T47D (cell line): ENCODE results near the gene HACE1.
"Not testable (repeated sequence)": the region's sequence is repeated elsewhere in the genome, so short reads cannot be mapped to it uniquely, and the experiment has no call there.

Source experiments
- DNase-seq, 2 experiments: peaks; one replicate each; pipeline versions ENCODE4 v3.0.0 to v3.0.0-alpha.2; 2011 to 2012; ENCODE audit warnings: low read depth in 1 of 2, low spot score in 1 of 2
- JUND ChIP-seq: IDR thresholded peaks from 2 replicates; pipeline ENCODE4 v1.6.1; 2012; ENCODE audit warnings: low read depth
- in situ Hi-C: cut with HindIII; loops from 2 replicates; pipeline ENCODE4 v1.10.0; 2016; ENCODE audit warnings: low sequenced_read_pairs, low pct_unique_long_range_greater_than_20kb

The HACE1 gene

GRCh38 chr6:104754788-104755409, 104.8 kb downstream of the HACE1 start:
- in situ Hi-C loops = no loop called here
- TF ChIP-seq JUND = no peak
- DNase-seq = no peak

- TF ChIP-seq JUND = no peak
- in situ Hi-C loops = no loop called here
- DNase-seq = no peak
Measured at GRCh38 chr6:104753251-104753650, 106.5 kb downstream of the HACE1 start.

GRCh38 chr6:104750449-104750848, 109.3 kb downstream of the HACE1 start:
- TF ChIP-seq JUND = no peak
- no peak for DNase-seq
- in situ Hi-C loops = no loop called here

- DNase-seq, in situ Hi-C loops: not testable (repeated sequence)
Measured at GRCh38 chr6:104739124-104739523, 120.6 kb downstream of the HACE1 start.

GRCh38 chr6:104737567-104737966, 122.2 kb downstream of the HACE1 start:
- in situ Hi-C loops = not testable (repeated sequence)

GRCh38 chr6:104736545-104736944, 123.2 kb downstream of the HACE1 start:
- DNase-seq = no peak
- in situ Hi-C loops = no loop called here

More at GRCh38 chr6:104737567-104737966, 122.2 kb downstream of the HACE1 start:
- DNase-seq = not testable (repeated sequence)

GRCh38 chr6:104730450-104730849, 129.3 kb downstream of the HACE1 start:
- TF ChIP-seq JUND = no peak
- DNase-seq = no peak
- in situ Hi-C loops = no loop called here

More at GRCh38 chr6:104736545-104736944, 123.2 kb downstream of the HACE1 start:
- TF ChIP-seq JUND = no peak

- in situ Hi-C loops = no loop called here
- no peak for TF ChIP-seq JUND
- DNase-seq = no peak
Measured at GRCh38 chr6:104729433-104729832, 130.3 kb downstream of the HACE1 start.

- no peak for DNase-seq
- in situ Hi-C loops = no loop called here
- no peak for TF ChIP-seq JUND
Measured at GRCh38 chr6:104728448-104728847, 131.3 kb downstream of the HACE1 start.

GRCh38 chr6:104718672-104719071, 141.0 kb downstream of the HACE1 start:
- TF ChIP-seq JUND = no peak
- no peak for DNase-seq
- in situ Hi-C loops = no loop called here

GRCh38 chr6:104716858-104717257, 142.9 kb downstream of the HACE1 start:
- DNase-seq = no peak
- in situ Hi-C loops = no loop called here
- TF ChIP-seq JUND = no peak

- in situ Hi-C loops = no loop called here
- TF ChIP-seq JUND = no peak
Measured at GRCh38 chr6:104714796-104715195, 144.9 kb downstream of the HACE1 start.

GRCh38 chr6:104713982-104714381, 145.7 kb downstream of the HACE1 start:
- in situ Hi-C loops = no loop called here
- DNase-seq = no peak
- TF ChIP-seq JUND = no peak

More at GRCh38 chr6:104714796-104715195, 144.9 kb downstream of the HACE1 start:
- DNase-seq = no peak

GRCh38 chr6:104711371-104711770, 148.3 kb downstream of the HACE1 start:
- DNase-seq = peak in 1 of 2 experiments; percentile 54
- TF ChIP-seq JUND = no peak
- in situ Hi-C loops = no loop called here
